Neural cell (in vitro differentiated cells): ENCODE measurements around the gene DOCK7. TPM values are rescaled to one million over a fixed set of nuclear protein-coding genes. Genes with fewer than 3 reads are reported as not detected.

Experiments
- H2AFZ ChIP-seq: fragments of 200-600, 300-800 bp; sonication (generic), shearing (Covaris generic); 2 replicates; pipeline ENCODE4 v1.6.0; 2014; ENCODE audit warnings: low read depth, mild to moderate bottlenecking, antibody characterized with exemption, low read length, moderate library complexity
- H3F3A ChIP-seq: fragments of 200-600 bp; shearing (Covaris generic); 2 replicates; pipeline ENCODE4 v1.6.1; 2016; ENCODE audit warnings: mild to moderate bottlenecking, moderate library complexity, mixed read lengths, antibody characterized with exemption, low read length; ENCODE audit not compliant: insufficient read depth, poor library complexity, severe bottlenecking
- H3K27ac ChIP-seq: fragments of 200-600, 300-800 bp; sonication (generic), shearing (Covaris generic); 2 replicates; pipeline ENCODE4 v1.5.1; 2014; ENCODE audit warnings: mild to moderate bottlenecking, low read length, moderate library complexity
- H3K27me3 ChIP-seq: fragments of 300-800, 200-600 bp; sonication (generic), shearing (Covaris generic); 2 replicates; pipeline ENCODE4 v1.6.0; 2014; ENCODE audit warnings: mild to moderate bottlenecking, low read depth, low read length, moderate library complexity; ENCODE audit not compliant: insufficient read depth
- H3K36me3 ChIP-seq: fragments of 300-800, 200-600 bp; sonication (generic), shearing (Covaris generic); 2 replicates; pipeline ENCODE4 v1.5.1; 2014; ENCODE audit warnings: mild to moderate bottlenecking, antibody characterized with exemption, low read length, moderate library complexity; ENCODE audit not compliant: insufficient read depth
- H3K4me2 ChIP-seq: fragments of 300-800, 200-600 bp; sonication (generic), shearing (Covaris generic); 2 replicates; pipeline ENCODE4 v1.6.0; 2014; ENCODE audit warnings: mild to moderate bottlenecking, low read length
- H3K4me3 ChIP-seq: fragments of 300-800, 200-600 bp; sonication (generic), shearing (Covaris generic); 2 replicates; pipeline ENCODE4 v1.5.1; 2014; ENCODE audit warnings: mild to moderate bottlenecking, low read length, moderate library complexity
- H3K79me2 ChIP-seq: fragments of 200-600 bp; shearing (Covaris generic); replicated peaks from 2 replicates; pipeline ENCODE4 v1.6.0; 2014; ENCODE audit warnings: mild to moderate bottlenecking, low read length, moderate library complexity; ENCODE audit not compliant: insufficient read depth
- H3K9ac ChIP-seq: fragments of 300-800, 200-600 bp; sonication (generic), shearing (Covaris generic); 2 replicates; pipeline ENCODE4 v1.6.1; 2016; ENCODE audit warnings: mild to moderate bottlenecking, low read length, mixed read lengths
- H3K9me2 ChIP-seq: fragments of 200-600 bp; shearing (Covaris generic); 2 replicates; pipeline ENCODE4 v1.6.1; 2016; ENCODE audit warnings: mild to moderate bottlenecking, low read length, mixed read lengths; ENCODE audit not compliant: insufficient read depth
- H3K9me3 ChIP-seq: fragments of 200-600, 300-800 bp; sonication (generic), shearing (Covaris generic); 2 replicates; pipeline ENCODE4 v1.6.1; 2016; ENCODE audit warnings: mild to moderate bottlenecking, mixed run types, low read length, moderate library complexity, mixed read lengths
- H4K20me1 ChIP-seq: fragments of 200-600 bp; shearing (Covaris generic); 2 replicates; pipeline ENCODE4 v1.6.1; 2016; ENCODE audit warnings: mild to moderate bottlenecking, mixed run types; ENCODE audit not compliant: insufficient read depth
- CTCF ChIP-seq: fragments of 450-650 bp; IDR thresholded peaks from 2 replicates; pipeline ENCODE4 v1.5.1; 2014; ENCODE audit warnings: antibody characterized with exemption, mild to moderate bottlenecking, moderate library complexity; ENCODE audit not compliant: poor library complexity, severe bottlenecking
- EP300 ChIP-seq: fragments of 450-650 bp; conservative IDR thresholded peaks from 2 replicates; pipeline ENCODE4 v1.6.1; 2014; ENCODE audit warnings: antibody characterized with exemption, mild to moderate bottlenecking, moderate library complexity; ENCODE audit not compliant: poor library complexity, severe bottlenecking
- EZH2 ChIP-seq: fragments of 200-600, 300-800 bp; shearing (Covaris generic), sonication (generic); IDR thresholded peaks from 2 replicates; pipeline ENCODE4 v1.6.1; 2014; ENCODE audit warnings: antibody characterized with exemption, low read length, borderline replicate concordance, mild to moderate bottlenecking; ENCODE audit not compliant: insufficient read depth, poor library complexity, severe bottlenecking
- MXI1 ChIP-seq: fragments of 450-650 bp; conservative IDR thresholded peaks from 2 replicates; pipeline ENCODE4 v1.6.1; 2014; ENCODE audit warnings: antibody characterized with exemption, mild to moderate bottlenecking; ENCODE audit not compliant: poor library complexity, severe bottlenecking
- POLR2AphosphoS5 ChIP-seq: IDR thresholded peaks from 2 replicates; pipeline ENCODE4 v1.6.1; 2012
- RAD21 ChIP-seq: fragments of 450-650 bp; conservative IDR thresholded peaks from 2 replicates; pipeline ENCODE4 v1.6.1; 2014; ENCODE audit warnings: antibody characterized with exemption, mild to moderate bottlenecking, moderate library complexity
- REST ChIP-seq: IDR thresholded peaks from 2 replicates; pipeline ENCODE4 v1.6.1; 2012; ENCODE audit warnings: borderline replicate concordance
- SMC3 ChIP-seq: fragments of 450-650 bp; conservative IDR thresholded peaks from 2 replicates; pipeline ENCODE4 v1.6.1; 2014; ENCODE audit warnings: antibody characterized with exemption, mild to moderate bottlenecking, moderate library complexity; ENCODE audit not compliant: poor library complexity
- TAF1 ChIP-seq: IDR thresholded peaks from 2 replicates; pipeline ENCODE4 v1.6.1; 2012; ENCODE audit warnings: low read depth
- polyA plus RNA-seq: library from polyadenylated mRNA; depleted of rRNA; stranded (reverse); fragments of >200 nt; gene quantifications from 2 replicates; pipeline ENCODE4 v1.2.3, GENCODE V29; 2014

Gene DOCK7
- polyA plus RNA-seq, 1 donor from 2014 or later = 129 TPM

GRCh38 chr1:62476525-62477219 is 211.5 kb downstream of the DOCK7 start:
- no peak overlapping the region for H2AFZ ChIP-seq
- no peaks in the 10 kb centered on the region for H4K20me1 ChIP-seq
- no peaks in the 10 kb centered on the region for H3F3A ChIP-seq
- no peaks in the 10 kb centered on the region for H3K27me3 ChIP-seq
- no peak overlapping the region for H3K4me3 ChIP-seq
- H3K79me2 ChIP-seq = no peaks in the 10 kb centered on the region
- H3K27ac ChIP-seq = no peak overlapping the region
- no peaks in the 10 kb centered on the region for H3K9me3 ChIP-seq
- TF ChIP-seq RAD21 = no peak
- no peak for TF ChIP-seq REST
- TF ChIP-seq TAF1 = no peak
- no peak for TF ChIP-seq CTCF
- no peak for TF ChIP-seq SMC3
- TF ChIP-seq POLR2AphosphoS5 = no peak
- no peak for TF ChIP-seq EP300
- TF ChIP-seq EZH2 = no peak
- TF ChIP-seq MXI1 = no peak
- H3K4me2 ChIP-seq = no peak overlapping the region
- no peaks in the 10 kb centered on the region for H3K9me2 ChIP-seq
- peaks cover 6% of the 10 kb centered on the region for H3K36me3 ChIP-seq
- no peak overlapping the region for H3K9ac ChIP-seq

GRCh38 chr1:62467092-62467491 is 221.1 kb downstream of the DOCK7 start:
- Histone ChIP-seq H2AFZ (no peak overlapping the region), H3K9me2 (no peaks in the 10 kb centered on the region), H3K4me2 (no peak overlapping the region), H3K27ac (no peak overlapping the region), H3K79me2 (no peaks in the 10 kb centered on the region), H3K27me3 (no peaks in the 10 kb centered on the region), H3F3A (no peaks in the 10 kb centered on the region), H3K9ac (no peak overlapping the region), H4K20me1 (no peaks in the 10 kb centered on the region), H3K9me3 (no peaks in the 10 kb centered on the region), H3K4me3 (no peak overlapping the region), H3K36me3 (peaks cover 16% of the 10 kb centered on the region)
- TF ChIP-seq POLR2AphosphoS5 (no peak), CTCF (no peak), SMC3 (no peak), MXI1 (no peak), REST (no peak), TAF1 (no peak), RAD21 (no peak), EZH2 (no peak), EP300 (no peak)
